Activated CD4-positive, alpha-beta T cell treated with anti-CD3 and anti-CD28 coated beads, Interleukin-2, Interleukin-6, amounts not matched to agents 100 ng/mL and 50 ng/mL, durations not matched to agents 16 hours and 8 hours (primary cell): ENCODE measurements around the gene BSPRY.
"Not testable (repeated sequence)": the region's sequence is repeated elsewhere in the genome, so short reads cannot be mapped to it uniquely, and the experiment has no call there.

Experiments used
- DNase-seq: peaks from one replicate; pipeline ENCODE4 v3.0.0-alpha.2; 2020

Gene BSPRY

DNA sequence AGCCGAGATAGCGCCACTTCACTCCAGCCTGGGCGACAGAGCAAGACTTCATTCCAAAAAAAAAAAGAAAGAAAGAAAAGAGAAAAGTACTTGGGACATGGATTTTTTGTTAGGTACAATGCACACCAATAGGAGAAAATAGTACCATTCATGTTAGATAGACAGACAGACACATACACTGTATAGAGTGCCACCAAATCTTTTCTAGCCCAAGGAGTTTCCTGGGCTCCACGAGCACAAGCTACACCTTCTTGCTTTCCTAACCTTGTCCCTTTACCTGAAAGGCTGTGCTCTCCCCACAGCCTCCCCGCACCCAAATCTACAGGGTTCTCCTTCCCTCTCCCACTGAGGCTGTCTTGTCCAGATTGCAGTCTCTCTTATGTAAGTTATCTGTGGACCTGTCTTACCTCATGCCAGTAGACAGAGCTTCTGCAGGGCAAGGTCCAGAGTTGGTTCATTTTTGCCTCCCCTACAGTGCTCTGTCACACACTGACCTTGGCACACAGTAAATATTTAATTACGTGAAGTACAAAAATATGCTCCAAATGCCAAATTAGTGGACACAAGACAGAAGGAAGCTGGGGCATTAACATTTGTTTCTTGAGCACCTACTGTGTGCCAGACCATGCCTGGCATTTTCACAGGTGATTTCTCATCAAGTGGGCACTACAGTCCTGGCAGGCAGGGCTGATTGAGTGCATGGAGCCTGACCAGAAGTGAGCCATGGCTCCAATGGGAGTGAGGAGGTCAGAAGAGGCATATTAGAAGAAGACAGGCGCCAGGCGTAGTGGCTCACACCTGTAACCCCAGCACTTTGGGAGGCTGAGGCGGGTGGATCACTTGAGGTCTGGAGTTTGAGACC is 45.9 kb downstream of the BSPRY start:
- no peak for DNase-seq

GRCh38 chr9:113397203-113397631 is 47.9 kb downstream of the BSPRY start:
- DNase-seq: no peak

DNA sequence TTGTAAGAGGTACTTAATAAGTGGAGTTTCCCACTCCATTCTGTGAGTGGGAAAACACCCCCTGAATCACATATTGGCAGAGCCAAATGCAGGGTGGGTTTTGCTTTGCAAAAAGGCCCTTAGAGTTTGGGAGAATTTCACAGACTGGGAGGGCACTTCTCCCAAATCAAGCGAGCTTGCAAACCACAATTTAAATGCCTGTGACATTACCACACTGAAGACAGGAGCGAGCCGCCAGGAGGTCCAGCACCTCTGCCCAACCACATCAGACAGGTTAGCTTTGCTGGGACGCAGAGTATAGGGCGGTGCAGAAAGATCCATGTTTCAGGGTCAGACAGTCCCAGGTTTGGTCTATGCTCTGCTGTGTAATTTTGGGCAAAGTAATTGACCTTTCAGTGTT is 49.5 kb downstream of the BSPRY start:
- no peak for DNase-seq

DNA sequence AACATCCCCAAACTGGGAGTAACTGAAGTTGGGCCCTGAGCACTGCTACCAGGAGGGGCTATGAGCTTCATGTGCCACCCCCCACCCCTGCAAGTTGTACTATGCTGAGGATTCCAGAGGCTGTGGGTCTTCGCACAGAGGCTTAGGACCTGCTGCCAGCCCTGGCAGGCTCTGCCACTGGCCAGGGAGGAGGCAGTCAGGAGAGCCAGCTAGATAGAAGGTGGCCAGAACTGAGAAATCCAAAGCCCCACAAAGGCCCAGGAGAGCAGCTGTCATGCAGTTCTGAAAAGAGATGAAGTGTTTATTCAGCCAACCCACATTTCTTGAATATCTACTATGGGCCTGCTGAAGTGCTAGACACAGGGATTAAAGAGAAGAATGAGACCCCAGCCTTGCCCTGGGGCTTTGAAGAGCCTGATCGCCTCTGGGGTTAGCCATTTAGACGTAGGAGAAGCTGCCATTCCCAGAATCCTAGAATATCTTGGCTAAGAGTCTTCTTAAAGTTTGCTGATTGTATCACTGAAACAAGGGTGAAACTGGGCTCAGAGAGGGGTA is 50.4 kb downstream of the BSPRY start:
- no peak for DNase-seq

DNA sequence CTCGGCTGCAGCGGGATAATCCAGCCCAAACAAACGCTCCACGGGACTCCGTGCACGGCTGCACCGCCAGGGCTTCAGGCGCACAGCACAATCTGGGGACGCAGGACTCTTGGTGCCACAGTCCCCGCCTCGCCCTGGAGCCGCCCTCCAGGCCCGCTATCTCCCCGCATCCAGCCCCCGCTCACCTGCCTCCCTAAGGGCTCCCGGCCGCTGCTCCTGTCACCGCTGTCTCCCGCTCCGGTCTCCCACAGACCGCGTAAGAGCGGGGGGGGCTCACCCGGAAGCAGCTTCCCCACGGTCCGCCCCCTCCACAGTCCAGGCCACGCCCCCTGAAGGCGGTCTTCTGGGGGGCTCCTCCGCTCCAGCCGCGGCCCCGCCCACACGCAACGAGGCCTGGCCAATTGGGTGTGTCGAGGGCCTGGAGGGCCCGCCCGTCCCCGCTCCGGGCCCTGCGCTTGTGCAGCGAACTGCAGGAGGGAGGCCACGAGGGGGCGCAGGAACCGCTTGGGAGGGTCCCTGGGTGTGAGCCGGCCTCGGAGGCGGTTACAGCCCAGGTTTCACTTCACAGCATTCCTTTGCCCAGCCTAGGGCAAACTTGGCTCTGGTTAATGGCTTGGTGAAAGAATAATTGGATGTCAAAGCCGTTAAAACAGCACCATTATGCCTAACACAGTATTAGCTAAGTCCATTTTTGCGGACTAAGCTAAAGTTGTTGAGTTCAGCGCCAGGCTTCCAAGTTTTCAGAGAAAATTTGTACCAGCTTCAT is 51.9 kb downstream of the BSPRY start, which contains the start of gene ALAD:
Gene ALAD, minus strand, starts transcription at position 258 of the 766 bp plus-strand sequence. CDS start 7,725 bp downstream, outside the sequence.
- DNase-seq: peak; percentile 100

DNA sequence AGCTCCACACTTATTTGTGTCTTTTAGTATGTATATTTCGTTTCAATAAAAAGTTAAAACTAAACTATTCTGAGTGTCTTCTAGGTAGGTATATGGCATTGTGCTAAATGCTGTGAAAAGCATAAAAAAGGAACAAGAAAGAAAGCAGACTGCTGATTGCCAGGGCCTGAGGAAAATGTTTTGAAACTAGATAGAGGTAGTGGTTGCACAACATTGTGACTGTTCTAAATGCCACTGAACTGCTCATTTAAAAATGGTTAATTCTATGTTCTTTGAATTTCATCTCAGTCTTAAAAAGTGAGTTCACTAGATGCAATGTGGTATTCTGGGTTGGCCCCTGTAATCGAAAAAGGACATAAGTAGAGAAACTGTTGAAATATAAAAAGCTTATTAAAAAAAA is 54.3 kb downstream of the BSPRY start:
- no peak for DNase-seq

GRCh38 chr9:113406353-113406752 is 57.0 kb downstream of the BSPRY start:
- DNase-seq: not testable (repeated sequence)

GRCh38 chr9:113406873-113407511 is 57.7 kb downstream of the BSPRY start:
- peak; percentile 63 for DNase-seq

GRCh38 chr9:113409481-113409880 is 60.1 kb downstream of the BSPRY start:
- DNase-seq: no peak

DNA sequence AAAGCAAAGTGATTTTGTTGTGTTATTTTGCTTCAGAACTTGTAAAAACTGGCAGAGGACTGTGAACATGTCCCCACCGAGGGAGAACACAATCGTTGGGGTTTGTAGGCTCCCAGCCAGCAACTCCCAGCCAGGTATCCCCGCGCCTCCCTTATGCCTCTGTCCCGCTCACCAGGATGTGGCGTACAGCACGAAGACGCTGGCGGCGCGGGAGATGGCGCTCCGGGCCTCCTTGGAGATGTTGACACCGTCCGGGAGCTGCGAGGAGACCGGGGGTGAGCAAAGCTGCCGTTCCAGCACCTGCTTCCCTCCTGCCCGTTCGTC is 60.5 kb downstream of the BSPRY start:
- DNase-seq: no peak

- peak; percentile 97 for DNase-seq
These were observed 61.0 kb downstream of the BSPRY start, which contains the start of the genes C9orf43 and POLE3 for GRCh38 chr9:113410207-113410864. Gene C9orf43, plus strand, starts transcription at chr9:113410747. Its CDS starts 2,747 bp downstream, at chr9:113413494. Gene POLE3, minus strand, starts transcription at chr9:113410675. Its CDS starts 382 bp downstream, at chr9:113410293.

- DNase-seq: no peak
These were observed 66.9 kb downstream of the BSPRY start for GRCh38 chr9:113416149-113416721.

DNA sequence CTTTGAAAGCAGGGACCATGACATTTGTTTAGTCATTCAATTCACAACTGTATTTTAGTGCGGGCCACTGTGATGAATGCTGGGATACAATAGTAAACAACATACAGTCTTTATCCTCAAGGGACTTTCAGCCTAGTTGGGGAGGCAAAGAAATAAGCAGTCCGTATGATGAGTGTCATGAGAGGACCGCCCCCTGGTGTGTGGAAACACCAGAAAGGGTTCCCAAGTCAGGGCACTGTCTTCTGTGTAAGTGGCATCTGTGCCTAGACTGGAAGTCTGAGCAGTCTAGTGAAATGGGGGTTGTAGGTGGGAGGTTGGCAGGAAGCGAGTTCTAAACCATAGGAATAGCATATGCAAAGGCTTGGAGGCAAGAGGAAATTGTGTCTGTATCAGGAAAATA is 68.0 kb downstream of the BSPRY start:
- no peak for DNase-seq
